IMR-90 (cell line): ENCODE results near the gene CEP135.

ENCODE experiments used
- CTCF ChIP-seq: conservative IDR thresholded peaks from 2 replicates; pipeline ENCODE4 v1.5.1; 2012; ENCODE audit warnings: mild to moderate bottlenecking, low read depth, low read length, improper control_type of control experiment
- MAFK ChIP-seq: IDR thresholded peaks from 2 replicates; pipeline ENCODE4 v1.6.1; 2012; ENCODE audit warnings: low read depth, low read length, improper control_type of control experiment
- NFE2L2 ChIP-seq: fragments of 150-350 bp; IDR thresholded peaks from 2 replicates; pipeline ENCODE4 v1.6.1; 2016; ENCODE audit warnings: low read depth, mild to moderate bottlenecking, low read length
- POLR2A ChIP-seq: IDR thresholded peaks from 2 replicates; pipeline ENCODE4 v1.6.1; 2012; ENCODE audit warnings: mild to moderate bottlenecking, low read depth, low read length
- USF2 ChIP-seq: fragments of 150-350 bp; IDR thresholded peaks from 2 replicates; pipeline ENCODE4 v1.6.1; 2017; ENCODE audit warnings: mild to moderate bottlenecking, antibody characterized with exemption, low read length, low read depth

DNA sequence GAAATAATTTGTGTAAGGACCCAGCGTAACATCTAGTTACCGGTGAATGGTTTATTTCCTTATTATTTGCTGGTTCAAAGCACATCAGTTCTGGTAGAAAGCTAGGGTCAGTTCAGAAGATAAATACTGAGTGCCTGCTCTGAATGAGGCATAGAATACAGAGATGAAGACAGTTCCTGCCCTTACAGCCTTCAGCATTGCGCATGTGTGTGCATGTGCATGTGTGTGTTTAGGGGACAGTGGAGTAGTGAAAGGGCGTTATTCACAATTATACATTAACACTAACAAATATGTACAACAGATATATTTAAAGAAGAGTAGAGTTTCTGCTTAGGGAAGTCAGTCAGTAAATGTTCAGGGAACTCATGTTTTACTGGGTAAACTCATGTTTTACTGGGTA is 29.1 kb downstream of the CEP135 start:
- TF ChIP-seq USF2 (no peak), POLR2A (no peak), CTCF (no peak), MAFK (no peak), NFE2L2 (no peak)
